T-helper 2 cell (primary cell): ENCODE results near the gene FOXL1.

Experiments used
- DNase-seq, 5 experiments: peaks; one replicate each; pipeline versions ENCODE4 v3.0.0 to v3.0.0-alpha.2; 2012 to 2022

FOXL1 gene

GRCh38 chr16:86608301-86608747 lies 30.0 kb downstream of the FOXL1 start:
- DNase-seq, result no peak

GRCh38 chr16:86609115-86609514 lies 30.8 kb downstream of the FOXL1 start:
- DNase-seq, result no peak

- DNase-seq, result no peak
These were observed 31.3 kb downstream of the FOXL1 start for GRCh38 chr16:86609661-86610060.

- no peak for DNase-seq
These were observed 32.6 kb downstream of the FOXL1 start for GRCh38 chr16:86610779-86611524.

- no peak for DNase-seq
These were observed 33.1 kb downstream of the FOXL1 start for GRCh38 chr16:86611525-86611855.

GRCh38 chr16:86611941-86612340 lies 33.6 kb downstream of the FOXL1 start:
- no peak for DNase-seq

- no peak for DNase-seq
These were observed 36.4 kb downstream of the FOXL1 start for GRCh38 chr16:86614699-86615098.

- no peak for DNase-seq
These were observed 38.6 kb downstream of the FOXL1 start for GRCh38 chr16:86616906-86617305.

GRCh38 chr16:86618431-86619238 lies 40.3 kb downstream of the FOXL1 start:
- DNase-seq, result no peak

- DNase-seq, result no peak
These were observed 41.0 kb downstream of the FOXL1 start for GRCh38 chr16:86619239-86619794.

- no peak for DNase-seq
These were observed 41.8 kb downstream of the FOXL1 start for GRCh38 chr16:86620184-86620583.

- no peak for DNase-seq
These were observed 43.6 kb downstream of the FOXL1 start for GRCh38 chr16:86621966-86622365.

GRCh38 chr16:86622700-86623615 lies 44.6 kb downstream of the FOXL1 start:
- no peak for DNase-seq

GRCh38 chr16:86625029-86625428 lies 46.7 kb downstream of the FOXL1 start:
- DNase-seq, result no peak

- DNase-seq, result no peak
These were observed 47.5 kb downstream of the FOXL1 start for GRCh38 chr16:86625821-86626220.

- DNase-seq, result no peak
These were observed 47.9 kb downstream of the FOXL1 start for GRCh38 chr16:86626284-86626683.

- no peak for DNase-seq
These were observed 48.6 kb downstream of the FOXL1 start for GRCh38 chr16:86626966-86627365.

- no peak for DNase-seq
These were observed 50.3 kb downstream of the FOXL1 start for GRCh38 chr16:86628614-86629013.

GRCh38 chr16:86630471-86630870 lies 52.1 kb downstream of the FOXL1 start:
- no peak for DNase-seq

- DNase-seq, result no peak
These were observed 53.1 kb downstream of the FOXL1 start for GRCh38 chr16:86631444-86631843.
